ENCODE data around the gene THAP11.

THAP11 gene

DNA sequence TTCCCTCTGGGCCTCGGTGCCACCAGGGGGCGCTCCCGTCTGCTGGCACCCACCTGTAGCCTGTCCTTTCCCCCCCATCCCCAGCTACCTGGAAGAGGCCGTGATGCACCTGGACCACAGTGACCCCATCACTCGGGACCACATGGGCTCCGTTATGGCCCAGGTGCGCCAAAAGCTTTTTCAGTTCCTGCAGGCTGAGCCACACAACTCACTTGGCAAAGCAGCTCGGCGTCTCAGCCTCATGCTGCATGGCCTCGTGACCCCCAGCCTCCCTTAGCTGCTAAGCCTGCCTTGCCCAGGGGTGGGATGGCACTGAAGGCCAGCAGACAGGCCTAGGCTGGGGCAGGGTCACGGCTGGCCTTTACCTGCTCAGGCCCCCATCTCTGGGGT lies 41.7 kb downstream of the THAP11 start:
- peak; percentile 53 for DNase-seq (ENCODE audit: low spot score)

DNA sequence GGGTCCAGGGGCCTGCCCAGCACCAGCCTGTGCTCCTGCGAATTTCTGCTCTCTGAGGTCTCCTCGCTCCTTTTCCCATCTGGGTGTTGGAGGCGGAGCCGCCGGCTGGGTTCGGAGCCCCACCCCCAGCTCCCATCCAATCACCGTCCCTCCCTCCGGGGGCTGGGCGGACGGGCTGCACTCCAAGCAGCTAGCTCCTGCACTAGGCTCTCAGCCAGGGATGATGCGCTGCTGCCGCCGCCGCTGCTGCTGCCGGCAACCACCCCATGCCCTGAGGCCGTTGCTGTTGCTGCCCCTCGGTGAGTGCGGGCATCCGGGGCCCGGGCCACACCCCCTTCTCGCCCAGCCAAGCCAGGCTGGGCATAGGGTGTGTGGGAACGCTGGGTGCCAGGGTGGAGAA lies 42.6 kb downstream of the THAP11 start, which contains the start of gene NRN1L:
NRN1L (plus strand) TSS at position 202 of the 400 bp plus-strand sequence; CDS start at position 221, 19 bp downstream.
- DNase-seq (ENCODE audit: low spot score): peak; percentile 70

DNA sequence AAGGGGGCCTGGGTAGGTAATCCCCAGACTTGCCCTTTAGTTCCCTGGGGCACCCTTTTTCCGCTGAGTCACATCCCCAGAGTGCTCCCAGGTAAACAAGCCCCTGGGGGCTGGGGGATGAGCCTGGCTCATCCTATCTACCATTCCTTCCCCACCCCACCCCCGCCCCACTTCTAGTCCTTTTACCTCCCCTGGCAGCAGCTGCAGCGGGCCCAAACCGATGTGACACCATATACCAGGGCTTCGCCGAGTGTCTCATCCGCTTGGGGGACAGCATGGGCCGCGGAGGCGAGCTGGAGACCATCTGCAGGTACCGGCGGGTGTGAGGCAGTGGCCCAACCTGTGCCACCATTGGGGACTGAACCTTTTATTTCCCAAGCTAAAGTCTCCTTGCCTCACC lies 43.4 kb downstream of the THAP11 start:
- DNase-seq (ENCODE audit: low spot score): no peak

DNA sequence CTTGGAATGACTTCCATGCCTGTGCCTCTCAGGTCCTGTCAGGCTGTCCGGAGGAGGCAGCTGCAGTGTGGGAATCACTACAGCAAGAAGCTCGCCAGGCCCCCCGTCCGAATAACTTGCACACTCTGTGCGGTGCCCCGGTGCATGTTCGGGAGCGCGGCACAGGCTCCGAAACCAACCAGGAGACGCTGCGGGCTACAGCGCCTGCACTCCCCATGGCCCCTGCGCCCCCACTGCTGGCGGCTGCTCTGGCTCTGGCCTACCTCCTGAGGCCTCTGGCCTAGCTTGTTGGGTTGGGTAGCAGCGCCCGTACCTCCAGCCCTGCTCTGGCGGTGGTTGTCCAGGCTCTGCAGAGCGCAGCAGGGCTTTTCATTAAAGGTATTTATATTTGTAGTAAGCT lies 43.9 kb downstream of the THAP11 start:
- no peak for DNase-seq (ENCODE audit: low spot score)

DNA sequence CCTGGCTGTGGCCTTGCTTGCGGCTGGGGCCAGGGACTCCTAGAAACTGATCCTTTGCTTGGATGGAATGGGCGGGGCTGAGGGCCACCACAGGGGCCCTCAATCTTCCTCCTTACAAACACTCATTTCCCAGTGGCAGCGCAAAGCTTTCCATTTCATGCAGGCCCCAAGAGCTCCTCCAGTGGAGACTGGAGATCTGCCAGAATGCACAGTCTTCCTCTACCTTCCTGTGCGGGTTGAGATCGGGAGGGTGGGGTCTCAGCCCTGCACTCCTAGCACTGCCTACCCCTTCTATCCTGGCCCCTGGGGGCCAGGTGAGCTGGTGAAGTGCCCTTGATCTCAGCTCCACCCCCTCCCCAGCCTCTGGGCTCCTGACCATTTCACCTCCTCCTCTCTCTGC lies 44.3 kb downstream of the THAP11 start:
- no peak for DNase-seq (ENCODE audit: low spot score)

DNA sequence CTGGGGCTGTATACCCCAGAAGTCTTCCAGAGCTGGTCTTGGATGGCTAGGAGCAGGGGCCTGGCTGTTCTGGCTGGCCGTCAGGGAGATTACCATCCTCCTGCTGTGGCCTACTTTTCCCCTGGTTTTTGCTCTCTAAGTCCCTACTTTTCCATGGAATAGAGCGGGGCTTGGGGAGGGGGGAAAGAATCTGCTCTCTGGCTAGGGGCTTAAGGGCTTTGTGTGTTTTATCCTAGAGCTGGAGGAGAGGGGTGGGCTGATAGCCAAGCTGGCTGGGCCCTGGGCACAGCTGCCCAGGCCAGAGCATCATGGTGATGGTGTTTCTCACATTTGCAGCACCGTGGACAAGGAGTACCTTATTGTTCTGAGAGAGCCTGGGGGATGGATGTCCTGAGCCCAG lies 46.2 kb downstream of the THAP11 start:
- DNase-seq (ENCODE audit: low spot score): no peak

DNA sequence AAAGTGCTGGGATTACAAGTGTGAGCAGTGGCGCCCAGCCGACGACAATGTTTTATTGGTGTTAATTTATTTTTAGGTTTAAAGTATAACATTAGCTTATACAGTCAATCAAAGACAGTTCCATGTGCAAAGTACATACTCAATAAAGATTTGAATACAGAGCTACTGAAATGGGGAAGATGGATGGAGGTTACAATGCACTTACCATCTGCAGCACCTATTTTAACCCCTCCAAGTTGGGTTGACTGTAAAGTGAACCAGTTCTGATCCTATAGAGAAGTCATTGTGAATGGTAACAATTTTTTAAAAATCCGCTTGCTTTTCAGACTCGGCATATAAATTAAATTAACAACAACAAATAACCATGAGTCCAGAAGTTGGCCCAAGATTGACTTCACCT lies 50.3 kb downstream of the THAP11 start:
- no peak for DNase-seq (ENCODE audit: low spot score)

DNA sequence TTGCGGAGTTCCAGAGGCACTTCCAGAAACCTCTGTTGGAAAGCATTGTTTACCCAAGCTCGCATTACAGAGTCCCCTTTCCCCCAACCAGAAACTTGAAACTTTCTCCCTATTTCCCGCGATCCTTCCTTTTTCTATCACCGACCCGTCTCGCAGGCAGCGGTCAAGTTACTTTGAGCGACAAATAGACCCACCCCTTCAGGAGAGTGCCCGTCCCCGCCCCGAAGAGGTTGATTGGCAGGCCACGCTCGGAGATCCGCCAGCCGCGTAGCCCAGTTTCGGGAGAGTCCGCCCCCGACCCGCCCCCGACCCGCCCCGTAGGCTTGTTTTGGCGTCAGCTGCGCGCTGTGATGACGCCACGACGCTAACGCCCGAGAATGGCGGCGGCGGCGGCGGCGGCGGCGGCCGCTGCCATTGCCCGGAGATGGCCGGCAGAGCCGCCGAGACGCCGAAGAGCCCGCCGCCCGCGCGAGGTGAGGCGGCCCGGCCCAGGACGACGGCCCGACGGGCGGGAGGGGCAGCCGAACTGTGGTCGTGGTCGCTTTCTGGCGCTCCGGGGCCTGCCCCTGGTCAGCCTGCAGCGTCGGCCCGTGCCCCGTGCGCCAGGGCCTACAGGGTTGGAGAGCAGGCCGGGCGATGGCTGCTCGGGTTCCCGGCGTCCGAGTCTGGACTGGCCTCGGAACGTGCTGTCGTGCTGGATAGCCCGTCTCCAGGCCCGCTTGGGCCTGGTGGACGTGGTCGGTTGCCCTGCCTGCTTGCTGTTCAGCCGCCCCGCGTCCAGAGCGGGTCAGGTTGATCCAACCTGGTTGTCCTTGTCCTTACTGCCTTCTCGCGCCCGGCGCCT lies 51.0 kb downstream of the THAP11 start, which contains the start of gene PSKH1:
PSKH1 (plus strand) TSS at position 356 of the 844 bp plus-strand sequence. CDS start 15,496 bp downstream, outside the sequence.
- DNase-seq (ENCODE audit: low spot score): peak; percentile 94
